Fibroblast of lung (primary cell): ENCODE data around the gene RANBP3. TPM values are rescaled to one million over a fixed set of nuclear protein-coding genes. Genes with fewer than 3 reads are reported as not detected.

Experiments used
- DNase-seq, 2 donors: peaks; one replicate each; pipeline versions ENCODE4 v3.0.0 to v3.0.0-alpha.2; 2010; ENCODE audit warnings: low read depth in 2 of 2
- H2AFZ ChIP-seq: 2 replicates; pipeline ENCODE4 v1.5.1; 2012; ENCODE audit warnings: low read length, control low read depth, inconsistent platforms
- H3K27ac ChIP-seq: 2 replicates; pipeline ENCODE4 v1.5.1; 2011; ENCODE audit warnings: low read length, control low read depth; ENCODE audit not compliant: insufficient read depth
- H3K27me3 ChIP-seq: 2 replicates; pipeline ENCODE4 v1.5.1; 2011; ENCODE audit warnings: mild to moderate bottlenecking, low read length; ENCODE audit not compliant: control insufficient read depth, insufficient read depth
- H3K36me3 ChIP-seq: 2 replicates; pipeline ENCODE4 v1.5.1; 2011; ENCODE audit warnings: low read length; ENCODE audit not compliant: control insufficient read depth, insufficient read depth
- H3K4me1 ChIP-seq: 2 replicates; pipeline ENCODE4 v1.5.1; 2011; ENCODE audit warnings: low read length; ENCODE audit not compliant: control insufficient read depth, insufficient read depth; ENCODE audit errors: extremely low read depth
- H3K4me2 ChIP-seq: 2 replicates; pipeline ENCODE4 v1.5.1; 2011; ENCODE audit warnings: low read length, control low read depth; ENCODE audit not compliant: insufficient read depth; ENCODE audit errors: extremely low read depth
- H3K4me3 ChIP-seq, 4 experiments: fragments of 200-600 bp in 1 of 4; sonication (generic) in 1 of 4; replicated peaks in 1 of 4; 2 replicates each; pipeline ENCODE4 v1.5.1; 2011 to 2016; ENCODE audit warnings: low read length in 4 of 4, low read depth in 3 of 4, mild to moderate bottlenecking in 3 of 4, control low read depth in 2 of 4, inconsistent platforms in 1 of 4, mixed read lengths in 1 of 4; ENCODE audit not compliant: insufficient read depth in 1 of 4; ENCODE audit errors: control extremely low read depth in 1 of 4
- H3K79me2 ChIP-seq: 2 replicates; pipeline ENCODE4 v1.5.1; 2012; ENCODE audit warnings: mild to moderate bottlenecking, low read length, inconsistent platforms; ENCODE audit not compliant: control insufficient read depth, insufficient read depth
- H3K9ac ChIP-seq: 2 replicates; pipeline ENCODE4 v1.5.1; 2011; ENCODE audit warnings: mild to moderate bottlenecking, low read length, control low read depth; ENCODE audit not compliant: insufficient read depth
- H3K9me3 ChIP-seq: 2 replicates; pipeline ENCODE4 v1.5.1; 2012; ENCODE audit warnings: low read depth, low read length; ENCODE audit not compliant: control insufficient read depth, insufficient read depth
- H4K20me1 ChIP-seq: 2 replicates; pipeline ENCODE4 v1.5.1; 2011; ENCODE audit warnings: low read length; ENCODE audit not compliant: control insufficient read depth, insufficient read depth; ENCODE audit errors: extremely low read depth
- CTCF ChIP-seq, 2 donors: IDR thresholded peaks in 1 of 2; conservative IDR thresholded peaks in 1 of 2; 1 replicate in 1 of 2; 2 replicates in 1 of 2; pipeline ENCODE4 v1.5.1; 2011 to 2012; ENCODE audit warnings: low read length in 2 of 2, control low read depth in 1 of 2, inconsistent platforms in 1 of 2, low read depth in 1 of 2, mild to moderate bottlenecking in 1 of 2
- EZH2 ChIP-seq: IDR thresholded peaks from 2 replicates; pipeline ENCODE4 v1.5.1; 2012; ENCODE audit warnings: low read length, control low read depth, mild to moderate bottlenecking; ENCODE audit errors: missing control alignments
- polyA plus RNA-seq, 2 donors: library from polyadenylated mRNA; depleted of rRNA in 1 of 2; stranded (reverse) in 1 of 2; unstranded in 1 of 2; fragments of >200 nt; gene quantifications; 2 replicates each; pipeline ENCODE4 v1.2.1, GENCODE V29; 2011 to 2012; ENCODE audit warnings: missing spikeins in 1 of 2
- total RNA-seq: library from RNA; depleted of rRNA; stranded (reverse); fragments of >200 nt; gene quantifications from 2 replicates; pipeline ENCODE4 v1.2.1, GENCODE V29; 2014

Gene RANBP3
- total and polyA plus RNA-seq, 2 donors (not counting 1 experiment from before 2014, with no cell fraction given), result 39.8 to 59.4 TPM

DNA sequence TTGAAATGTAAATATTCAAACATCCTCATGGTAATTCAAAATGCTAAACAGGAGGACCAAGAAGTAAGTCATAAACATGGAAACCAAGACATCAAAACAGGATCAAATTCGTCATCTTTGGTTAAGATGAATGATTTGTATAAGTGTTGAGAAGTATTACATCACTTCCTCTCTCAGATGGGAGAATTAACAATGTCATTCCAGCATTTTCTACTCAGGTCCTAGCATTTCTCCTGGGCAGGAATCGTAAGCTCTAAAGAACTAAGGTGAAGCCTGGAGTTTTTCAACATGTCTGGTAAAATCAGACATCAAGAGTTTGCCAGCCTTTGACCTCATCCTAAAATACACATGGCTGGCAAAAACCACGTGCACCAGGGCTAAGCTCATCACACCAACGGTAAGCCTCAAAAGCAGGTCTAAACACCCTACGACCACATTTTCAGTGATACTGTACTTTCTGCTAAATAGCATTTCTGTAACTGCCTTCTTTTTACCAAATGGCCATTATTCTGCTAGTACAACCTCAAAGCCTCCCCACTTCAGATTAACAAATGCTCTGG, 24.8 kb downstream of the RANBP3 start:
- Histone ChIP-seq H3K9ac (no peak overlapping the region), H3K27ac (peak overlapping the region; percentile 79)

DNA sequence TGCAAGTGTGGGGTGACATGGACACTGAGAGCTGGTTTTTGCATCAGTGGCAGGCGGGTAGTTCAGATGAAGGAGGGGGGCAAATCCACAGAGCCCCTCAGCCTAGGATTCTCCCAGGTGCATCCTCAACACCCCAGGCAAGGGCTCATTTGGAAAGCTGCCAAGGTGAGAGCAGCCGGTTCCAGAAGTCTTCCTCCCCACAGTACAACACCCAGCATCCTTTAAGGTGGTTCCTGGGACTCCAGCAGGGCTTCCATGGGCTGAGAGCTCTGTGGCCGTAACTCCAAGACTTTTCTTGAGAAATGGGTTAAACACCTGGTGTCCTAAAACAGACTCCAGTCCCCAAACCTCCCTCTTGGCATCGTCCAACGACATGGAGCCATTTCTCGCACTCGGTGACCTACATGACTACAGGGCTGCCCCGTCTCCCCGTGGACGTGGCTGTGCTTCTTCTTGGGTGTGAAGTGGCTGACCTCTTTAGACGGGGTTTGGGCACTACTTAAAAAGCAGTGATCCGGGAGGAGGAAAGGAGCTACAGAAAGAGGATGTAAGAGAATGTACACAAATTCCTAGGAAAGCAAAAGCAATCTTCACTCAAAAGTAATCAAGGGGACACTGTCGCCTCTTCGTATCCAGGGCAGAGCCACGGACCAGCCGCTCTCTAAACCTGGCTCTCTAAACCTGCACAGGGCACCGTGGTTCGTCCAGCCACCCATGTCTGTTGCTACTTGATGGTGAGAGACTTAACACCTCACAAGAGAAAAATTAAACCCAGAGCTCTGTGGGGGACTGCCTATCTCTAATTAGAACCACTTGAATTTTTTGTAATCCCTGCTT, 25.5 kb downstream of the RANBP3 start:
- peaks cover 31% of the 10 kb centered on the region for H3K4me1 ChIP-seq
- no peaks in the 10 kb centered on the region for H3K27me3 ChIP-seq
- peak overlapping the region; percentile 79 for H3K27ac ChIP-seq
- H3K4me2 ChIP-seq, result no peak overlapping the region
- peaks cover 3% of the 10 kb centered on the region for H3K36me3 ChIP-seq
- no peak overlapping the region for H3K9ac ChIP-seq
- no peak overlapping the region for H3K4me3 ChIP-seq
- no peak for TF ChIP-seq CTCF (conservative IDR thresholded peaks at IDR 0.05 in 1 of 2, IDR thresholded peaks at IDR 0.05 in 1 of 2; ENCODE audit: low read depth in 1 of 2, low read length in 2 of 2)
- TF ChIP-seq EZH2, result no peak
- DNase-seq, result no peak
- peaks cover 67% of the 10 kb centered on the region for H3K79me2 ChIP-seq
- no peaks in the 10 kb centered on the region for H4K20me1 ChIP-seq
- no peaks in the 10 kb centered on the region for H3K9me3 ChIP-seq
- H2AFZ ChIP-seq, result no peak overlapping the region

More for the DNA sequence above, 24.8 kb downstream of the RANBP3 start:
- Histone ChIP-seq H3K27me3 (no peaks in the 10 kb centered on the region), H2AFZ (no peak overlapping the region), H3K4me3 (no peak overlapping the region), H4K20me1 (no peaks in the 10 kb centered on the region), H3K36me3 (peaks cover 3% of the 10 kb centered on the region), H3K79me2 (peaks cover 71% of the 10 kb centered on the region), H3K4me1 (peaks cover 29% of the 10 kb centered on the region), H3K4me2 (peak overlapping the region; percentile 16), H3K9me3 (no peaks in the 10 kb centered on the region)
- DNase-seq, result peak; percentile 44 to 45
- TF ChIP-seq EZH2 (no peak), CTCF (conservative IDR thresholded peaks at IDR 0.05 in 1 of 2, IDR thresholded peaks at IDR 0.05 in 1 of 2; ENCODE audit: low read depth in 1 of 2, low read length in 2 of 2) (no peak)

GRCh38 chr19:5951338-5951861, 26.5 kb downstream of the RANBP3 start:
- Histone ChIP-seq H3K79me2 (peaks cover 62% of the 10 kb centered on the region), H3K4me2 (no peak overlapping the region), H3K4me3 (no peak overlapping the region), H3K4me1 (peaks cover 31% of the 10 kb centered on the region), H3K27me3 (no peaks in the 10 kb centered on the region), H3K9ac (no peak overlapping the region), H2AFZ (no peak overlapping the region), H4K20me1 (no peaks in the 10 kb centered on the region), H3K27ac (no peak overlapping the region), H3K9me3 (no peaks in the 10 kb centered on the region), H3K36me3 (peaks cover 3% of the 10 kb centered on the region)
- no peak for DNase-seq
- TF ChIP-seq EZH2 (no peak), CTCF (conservative IDR thresholded peaks at IDR 0.05 in 1 of 2, IDR thresholded peaks at IDR 0.05 in 1 of 2; ENCODE audit: low read depth in 1 of 2, low read length in 2 of 2) (no peak)
